Liver (tissue), 9 donors: Measurements from ENCODE around the gene GNG14. TPM values are rescaled to one million over a fixed set of nuclear protein-coding genes. Genes with fewer than 3 reads are reported as not detected.

ENCODE experiments used
- DNase-seq: peaks from one replicate; pipeline ENCODE4 v3.0.0-alpha.2; 2017; ENCODE audit warnings: low spot score
- H3K27ac ChIP-seq, 2 donors: one replicate each; pipeline ENCODE4 v1.7.0; 2013; ENCODE audit warnings: inconsistent platforms in 2 of 2, low read length in 2 of 2, control low read depth in 1 of 2, low read depth in 1 of 2, mild to moderate bottlenecking in 1 of 2
- H3K27me3 ChIP-seq, 4 donors: one replicate each; pipeline versions ENCODE4 v1.6.1 to v1.7.0; 2013; ENCODE audit warnings: low read length in 3 of 4, inconsistent platforms in 1 of 4, mild to moderate bottlenecking in 1 of 4, moderate library complexity in 1 of 4; ENCODE audit not compliant: control insufficient read depth in 4 of 4, insufficient read depth in 4 of 4
- H3K36me3 ChIP-seq, 4 donors: one replicate each; pipeline versions ENCODE4 v1.6.1 to v1.7.0; 2013; ENCODE audit warnings: low read length in 3 of 4, mild to moderate bottlenecking in 3 of 4, low read depth in 1 of 4, moderate library complexity in 1 of 4; ENCODE audit not compliant: control insufficient read depth in 4 of 4, insufficient read depth in 3 of 4
- H3K4me1 ChIP-seq, 4 donors: one replicate each; pipeline versions ENCODE4 v1.6.1 to v1.7.0; 2013; ENCODE audit warnings: low read length in 3 of 4, mild to moderate bottlenecking in 3 of 4, moderate library complexity in 1 of 4; ENCODE audit not compliant: control insufficient read depth in 4 of 4, insufficient read depth in 4 of 4
- H3K4me3 ChIP-seq, 3 donors: one replicate each; pipeline versions ENCODE4 v1.6.1 to v1.7.0; 2013; ENCODE audit warnings: low read length in 3 of 3, control low read depth in 1 of 3, low read depth in 1 of 3, mild to moderate bottlenecking in 1 of 3
- H3K9ac ChIP-seq, 2 donors: one replicate each; pipeline ENCODE4 v1.7.0; 2013; ENCODE audit warnings: low read length in 2 of 2, mild to moderate bottlenecking in 2 of 2, moderate library complexity in 2 of 2, control low read depth in 1 of 2, low read depth in 1 of 2
- H3K9me3 ChIP-seq, 4 donors: one replicate each; pipeline versions ENCODE4 v1.6.1 to v1.7.0; 2013; ENCODE audit warnings: low read length in 3 of 4; ENCODE audit not compliant: control insufficient read depth in 4 of 4
- ATF3 ChIP-seq: IDR thresholded peaks from 2 replicates; pipeline ENCODE4 v1.6.1; 2016; ENCODE audit warnings: antibody characterized with exemption
- CTCF ChIP-seq: fragments of 150-350 bp; IDR thresholded peaks from 2 replicates; pipeline ENCODE4 v1.5.1; 2017; ENCODE audit warnings: improper control_type of control experiment, low read depth, low read length; ENCODE audit not compliant: missing input control
- EGR1 ChIP-seq, 2 donors: IDR thresholded peaks; 2 replicates each; pipeline ENCODE4 v1.6.1; 2016 to 2018; ENCODE audit warnings: antibody characterized with exemption in 2 of 2, low read depth in 2 of 2
- FOXA1 ChIP-seq: IDR thresholded peaks from 2 replicates; pipeline ENCODE4 v1.6.1; 2016; ENCODE audit warnings: antibody characterized with exemption
- FOXA2 ChIP-seq: IDR thresholded peaks from 2 replicates; pipeline ENCODE4 v1.6.1; 2016; ENCODE audit warnings: antibody characterized with exemption
- GABPA ChIP-seq, 2 donors: IDR thresholded peaks in 1 of 2; conservative IDR thresholded peaks in 1 of 2; 2 replicates each; pipeline ENCODE4 v1.6.1; 2016; ENCODE audit warnings: antibody characterized with exemption in 2 of 2, mild to moderate bottlenecking in 1 of 2, moderate library complexity in 1 of 2
- HNF4A ChIP-seq, 2 donors: conservative IDR thresholded peaks; 2 replicates each; pipeline ENCODE4 v1.6.1; 2016; ENCODE audit warnings: antibody characterized with exemption in 2 of 2, mild to moderate bottlenecking in 2 of 2
- HNF4G ChIP-seq: IDR thresholded peaks from 2 replicates; pipeline ENCODE4 v1.6.1; 2016; ENCODE audit warnings: antibody characterized with exemption
- JUND ChIP-seq, 2 donors: IDR thresholded peaks; 2 replicates each; pipeline ENCODE4 v1.6.1; 2016; ENCODE audit warnings: antibody characterized with exemption in 2 of 2
- MAX ChIP-seq: IDR thresholded peaks from 2 replicates; pipeline ENCODE4 v1.6.1; 2016; ENCODE audit warnings: antibody characterized with exemption
- NR2F2 ChIP-seq: IDR thresholded peaks from 2 replicates; pipeline ENCODE4 v1.6.1; 2016; ENCODE audit warnings: antibody characterized with exemption
- RAD21 ChIP-seq, 2 donors: IDR thresholded peaks; 2 replicates each; pipeline ENCODE4 v1.6.1; 2016; ENCODE audit warnings: antibody characterized with exemption in 2 of 2, mild to moderate bottlenecking in 2 of 2
- REST ChIP-seq: IDR thresholded peaks from 2 replicates; pipeline ENCODE4 v1.6.1; 2016; ENCODE audit warnings: antibody characterized with exemption, mild to moderate bottlenecking
- RXRA ChIP-seq, 2 donors: IDR thresholded peaks; 2 replicates each; pipeline ENCODE4 v1.6.1; 2017 to 2018; ENCODE audit warnings: antibody characterized with exemption in 2 of 2, mild to moderate bottlenecking in 1 of 2
- SP1 ChIP-seq: IDR thresholded peaks from 2 replicates; pipeline ENCODE4 v1.6.1; 2018; ENCODE audit warnings: antibody characterized with exemption, mild to moderate bottlenecking
- TAF1 ChIP-seq: conservative IDR thresholded peaks from 2 replicates; pipeline ENCODE4 v1.6.1; 2016; ENCODE audit warnings: antibody characterized with exemption, mild to moderate bottlenecking
- YY1 ChIP-seq: IDR thresholded peaks from 2 replicates; pipeline ENCODE4 v1.6.1; 2016; ENCODE audit warnings: antibody characterized with exemption, mild to moderate bottlenecking
- ZBTB33 ChIP-seq: IDR thresholded peaks from 2 replicates; pipeline ENCODE4 v1.6.1; 2016; ENCODE audit warnings: antibody characterized with exemption
- WGBS: extraction: QIAGEN DNeasy Blood & Tissue Kit; methylation state at CpG from one replicate; pipeline ENCODE4 v1.1.7; 2013; 5-methylcytosine and 5-hydroxymethylcytosine counted together
- polyA plus RNA-seq, 2 donors: library from polyadenylated mRNA; stranded (reverse) in 1 of 2; unstranded in 1 of 2; fragments of 200-250 nt in 1 of 2; fragments of >200 nt in 1 of 2; fragmentation: Nextera tagmentation in 1 of 2; extraction: Ambion mirVana in 1 of 2; gene quantifications; one replicate each; pipeline versions ENCODE4 v1.2.1 to v1.2.3, GENCODE V29; 2013 to 2015
- total RNA-seq, 2 donors: library from RNA; depleted of rRNA; stranded (reverse); fragments of >200 nt; gene quantifications; one replicate each; pipeline ENCODE4 v1.2.3, GENCODE V29; 2014
- donor health status: healthy.
- donor health status: healthy.
- donor health status: healthy.
- donor health status: healthy.
- donor health status: healthy.

The GNG14 gene
- total and polyA plus RNA-seq, 4 donors = not detected

GRCh38 chr19:12705169-12705568 lies 17.4 kb downstream of the GNG14 start:
- H3K9ac ChIP-seq = no peak overlapping the region
- peaks cover 34 to 77% (median 41%) of the 10 kb centered on the region in 4 donors for H3K36me3 ChIP-seq
- H3K27ac ChIP-seq = no peak overlapping the region
- H3K4me3 ChIP-seq = no peak overlapping the region
- WGBS = 96% methylated on average over 13 of the region's 13 CpGs
- H3K9me3 ChIP-seq = no peaks in the 10 kb centered on the region
- TF ChIP-seq GABPA (IDR thresholded peaks at IDR 0.05 in 1 of 2, conservative IDR thresholded peaks at IDR 0.05 in 1 of 2) (no peak), HNF4G (no peak), SP1 (no peak), EGR1 (IDR thresholded peaks at IDR 0.05; ENCODE audit: low read depth in 2 of 2) (no peak), FOXA2 (no peak), ZBTB33 (no peak), REST (no peak), ATF3 (no peak), RAD21 (IDR thresholded peaks at IDR 0.05) (no peak), YY1 (no peak), RXRA (IDR thresholded peaks at IDR 0.05) (no peak), TAF1 (no peak), NR2F2 (no peak), MAX (no peak), JUND (IDR thresholded peaks at IDR 0.05) (no peak), CTCF (no peak), HNF4A (conservative IDR thresholded peaks at IDR 0.05) (no peak), FOXA1 (no peak)
- no peaks in the 10 kb centered on the region for H3K4me1 ChIP-seq
- no peaks in the 10 kb centered on the region for H3K27me3 ChIP-seq
- no peak for DNase-seq
